GM19452 (cell line): Measurements from ENCODE around the gene TMEM165.

Experiments used
- ATAC-seq: cut with Tn5 transposase; IDR thresholded peaks from one replicate; pipeline ENCODE4 v1.9.1; 2021; ENCODE audit not compliant: unreplicated experiment

TMEM165 gene

GRCh38 chr4:55366621-55367020, 29.1 kb upstream of the TMEM165 start:
- ATAC-seq = no peak

- no peak for ATAC-seq
Measured at GRCh38 chr4:55367084-55367722, 28.6 kb upstream of the TMEM165 start.

GRCh38 chr4:55369968-55370367, 25.8 kb upstream of the TMEM165 start:
- no peak for ATAC-seq

- no peak for ATAC-seq
Measured at GRCh38 chr4:55372259-55372658, 23.5 kb upstream of the TMEM165 start.

- no peak for ATAC-seq
Measured at GRCh38 chr4:55373461-55373860, 22.3 kb upstream of the TMEM165 start.

GRCh38 chr4:55376698-55377097, 19.1 kb upstream of the TMEM165 start:
- ATAC-seq = no peak

GRCh38 chr4:55378617-55379467, 16.9 kb upstream of the TMEM165 start:
- no peak for ATAC-seq

GRCh38 chr4:55380576-55380975, 15.2 kb upstream of the TMEM165 start:
- no peak for ATAC-seq

- ATAC-seq = no peak
Measured at GRCh38 chr4:55381502-55381901, 14.3 kb upstream of the TMEM165 start.

GRCh38 chr4:55382488-55383003, 13.2 kb upstream of the TMEM165 start:
- no peak for ATAC-seq

GRCh38 chr4:55385201-55385649, 10.5 kb upstream of the TMEM165 start:
- ATAC-seq = no peak

GRCh38 chr4:55386073-55386472, 9.7 kb upstream of the TMEM165 start:
- ATAC-seq = no peak

GRCh38 chr4:55386840-55387239, 8.9 kb upstream of the TMEM165 start:
- no peak for ATAC-seq

GRCh38 chr4:55393461-55394320, 2.1 kb upstream of the TMEM165 start:
- ATAC-seq = no peak

- ATAC-seq = peak; percentile 2
Measured at GRCh38 chr4:55395218-55395528, 584 bp upstream of the TMEM165 start.

GRCh38 chr4:55396308-55397125, 760 bp downstream of the TMEM165 start:
- ATAC-seq = peak; percentile 19

GRCh38 chr4:55397126-55397436, 1.3 kb downstream of the TMEM165 start:
- ATAC-seq = no peak

- ATAC-seq = no peak
Measured at GRCh38 chr4:55397520-55398321, 2.0 kb downstream of the TMEM165 start.

- no peak for ATAC-seq
Measured at GRCh38 chr4:55398461-55398860, 2.7 kb downstream of the TMEM165 start.

GRCh38 chr4:55398966-55399365, 3.2 kb downstream of the TMEM165 start:
- no peak for ATAC-seq
